Panc1 (cell line): ENCODE measurements around the gene EIF2AK2.

Experiments used
- CTCF ChIP-seq: fragments of 450-650 bp; IDR thresholded peaks from 2 replicates; pipeline ENCODE4 v1.5.1; 2017; ENCODE audit warnings: mild to moderate bottlenecking
- POLR2AphosphoS5 ChIP-seq: IDR thresholded peaks from 2 replicates; pipeline ENCODE4 v1.6.1; 2012; ENCODE audit warnings: mild to moderate bottlenecking, low read depth, low read length, moderate library complexity
- REST ChIP-seq, 2 experiments: IDR thresholded peaks; 2 replicates each; pipeline ENCODE4 v1.6.1; 2011 to 2012; ENCODE audit warnings: low read depth in 2 of 2, control low read depth in 1 of 2, low read length in 1 of 2, mild to moderate bottlenecking in 1 of 2, moderate library complexity in 1 of 2; ENCODE audit not compliant: insufficient read depth in 1 of 2
- TCF7L2 ChIP-seq: IDR thresholded peaks from 2 replicates; pipeline ENCODE4 v1.6.1; 2011; ENCODE audit warnings: mild to moderate bottlenecking, low read depth, low read length, inconsistent platforms

- TF ChIP-seq REST (IDR thresholded peaks at IDR 0.05; ENCODE audit: insufficient read depth in 1 of 2, low read depth in 2 of 2, low read length in 1 of 2) = no peak
- TF ChIP-seq CTCF = no peak
- no peak for TF ChIP-seq POLR2AphosphoS5
- TF ChIP-seq TCF7L2 = no peak
Measured at GRCh38 chr2:37154785-37155184, 2.0 kb downstream of the EIF2AK2 start.
